ENCODE results near the gene DNAH10. TPM values are rescaled to one million over a fixed set of nuclear protein-coding genes. Genes with fewer than 3 reads are reported as not detected.

DNAH10 gene
- total and polyA plus RNA-seq, 10 of the 15 experiments (the other 5 are each of a cell fraction or from before 2014, with no cell fraction given) = 0.01 to 0.32 (median 0.06) TPM

DNA sequence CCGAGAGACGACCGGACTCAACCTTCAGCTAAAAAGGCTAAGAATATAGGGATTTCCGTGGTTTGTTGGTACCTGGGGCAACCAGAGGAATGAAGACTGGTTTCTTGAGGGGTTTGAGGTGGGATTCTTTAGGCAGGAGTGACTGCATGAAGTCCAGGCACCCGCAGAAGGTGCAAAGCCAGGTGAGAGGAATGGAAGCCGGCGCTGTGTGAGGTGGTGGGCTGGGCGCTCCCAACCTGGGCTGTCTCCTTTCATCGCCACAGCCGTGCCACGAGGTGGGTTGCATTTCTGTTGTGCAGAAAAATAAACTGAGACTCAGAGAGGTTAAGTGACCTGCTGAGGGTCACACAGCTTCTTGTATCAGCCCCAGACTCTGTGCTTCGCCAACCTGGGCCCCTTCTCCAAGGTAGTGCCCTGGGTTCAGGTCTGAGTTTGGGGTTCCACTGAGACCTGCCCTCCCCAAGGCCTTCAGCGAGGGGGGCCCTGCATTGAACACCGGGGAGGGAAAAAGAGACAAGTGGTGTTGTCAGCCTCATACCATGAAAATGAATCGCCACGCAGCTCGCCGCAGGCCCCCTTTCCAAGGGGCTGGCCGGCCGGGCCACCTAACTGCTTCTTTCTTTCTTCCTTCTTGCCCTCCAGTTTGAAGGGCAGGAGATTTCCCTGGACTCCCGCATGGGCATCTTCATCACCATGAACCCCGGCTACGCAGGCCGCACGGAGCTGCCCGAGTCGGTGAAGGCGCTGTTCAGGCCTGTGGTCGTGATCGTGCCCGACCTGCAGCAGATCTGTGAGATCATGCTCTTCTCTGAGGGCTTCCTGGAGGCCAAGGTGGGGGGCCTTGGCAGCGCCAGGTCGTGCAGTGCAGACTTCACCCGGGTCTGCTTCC is 88.4 kb downstream of the DNAH10 start:
- SMC1A ChIA-PET (ENCODE audit: uncharacterized antibody, unreplicated experiment) = no interaction called here
- Histone ChIP-seq H3K9me3 (replicated peaks; ENCODE audit: control insufficient read depth, insufficient read depth, low read length) (no peaks in the 10 kb centered on the region), H2AFZ (ENCODE audit: control insufficient read depth, low read depth, low read length) (no peak overlapping the region), H3K36me3 (ENCODE audit: control insufficient read depth in 2 of 2, insufficient read depth in 2 of 2, low read length in 1 of 2) (no peaks in the 10 kb centered on the region), H3K4me3 (no peak overlapping the region), H4K20me1 (ENCODE audit: control insufficient read depth, insufficient read depth) (no peaks in the 10 kb centered on the region), H3K27ac (ENCODE audit: control insufficient read depth, insufficient read depth) (no peak overlapping the region), H3K9ac (ENCODE audit: control insufficient read depth, insufficient read depth, low read length) (no peak overlapping the region), H3K4me2 (ENCODE audit: control insufficient read depth, insufficient read depth) (no peak overlapping the region), H3K4me1 (ENCODE audit: control insufficient read depth, insufficient read depth, low read length) (no peaks in the 10 kb centered on the region), H3K27me3 (replicated peaks in 1 of 2; ENCODE audit: control insufficient read depth in 2 of 2, insufficient read depth in 2 of 2, low read length in 1 of 2) (no peaks in the 10 kb centered on the region; a peak in 1 of 4 replicates), H3K79me2 (ENCODE audit: control insufficient read depth, insufficient read depth, low read length) (no peaks in the 10 kb centered on the region)
- no TSS peak for BruUV-seq (replicated peaks)
- CTCF ChIA-PET = interaction anchor here (0.7 kb wide), 1 partner anchor 134 kb away, joined by 3 read pairs; no protein-coding TSS in a partner anchor
- TF ChIP-seq, protein P1, sequence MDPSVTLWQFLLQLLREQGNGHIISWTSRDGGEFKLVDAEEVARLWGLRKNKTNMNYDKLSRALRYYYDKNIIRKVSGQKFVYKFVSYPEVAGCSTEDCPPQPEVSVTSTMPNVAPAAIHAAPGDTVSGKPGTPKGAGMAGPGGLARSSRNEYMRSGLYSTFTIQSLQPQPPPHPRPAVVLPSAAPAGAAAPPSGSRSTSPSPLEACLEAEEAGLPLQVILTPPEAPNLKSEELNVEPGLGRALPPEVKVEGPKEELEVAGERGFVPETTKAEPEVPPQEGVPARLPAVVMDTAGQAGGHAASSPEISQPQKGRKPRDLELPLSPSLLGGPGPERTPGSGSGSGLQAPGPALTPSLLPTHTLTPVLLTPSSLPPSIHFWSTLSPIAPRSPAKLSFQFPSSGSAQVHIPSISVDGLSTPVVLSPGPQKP (IDR thresholded peaks at IDR 0.05; ENCODE audit: low read depth, low read length) = no peak
- no peak for TF ChIP-seq SUZ12 (IDR thresholded peaks at IDR 0.05; ENCODE audit: unreplicated experiment)
- TF ChIP-seq RFX5 (IDR thresholded peaks at IDR 0.05; ENCODE audit: low read depth, low read length) = no peak
- TF ChIP-seq YY1 (IDR thresholded peaks at IDR 0.05; ENCODE audit: low read depth, low read length) = no peak
- TF ChIP-seq PAX8 (IDR thresholded peaks at IDR 0.05) = no peak
- TF ChIP-seq, protein P2, sequence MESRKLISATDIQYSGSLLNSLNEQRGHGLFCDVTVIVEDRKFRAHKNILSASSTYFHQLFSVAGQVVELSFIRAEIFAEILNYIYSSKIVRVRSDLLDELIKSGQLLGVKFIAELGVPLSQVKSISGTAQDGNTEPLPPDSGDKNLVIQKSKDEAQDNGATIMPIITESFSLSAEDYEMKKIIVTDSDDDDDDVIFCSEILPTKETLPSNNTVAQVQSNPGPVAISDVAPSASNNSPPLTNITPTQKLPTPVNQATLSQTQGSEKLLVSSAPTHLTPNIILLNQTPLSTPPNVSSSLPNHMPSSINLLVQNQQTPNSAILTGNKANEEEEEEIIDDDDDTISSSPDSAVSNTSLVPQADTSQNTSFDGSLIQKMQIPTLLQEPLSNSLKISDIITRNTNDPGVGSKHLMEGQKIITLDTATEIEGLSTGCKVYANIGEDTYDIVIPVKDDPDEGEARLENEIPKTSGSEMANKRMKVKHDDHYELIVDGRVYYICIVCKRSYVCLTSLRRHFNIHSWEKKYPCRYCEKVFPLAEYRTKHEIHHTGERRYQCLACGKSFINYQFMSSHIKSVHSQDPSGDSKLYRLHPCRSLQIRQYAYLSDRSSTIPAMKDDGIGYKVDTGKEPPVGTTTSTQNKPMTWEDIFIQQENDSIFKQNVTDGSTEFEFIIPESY (IDR thresholded peaks at IDR 0.05) = no peak
- no peak for TF ChIP-seq HDGF (IDR thresholded peaks at IDR 0.05)
- TF ChIP-seq, protein P3, sequence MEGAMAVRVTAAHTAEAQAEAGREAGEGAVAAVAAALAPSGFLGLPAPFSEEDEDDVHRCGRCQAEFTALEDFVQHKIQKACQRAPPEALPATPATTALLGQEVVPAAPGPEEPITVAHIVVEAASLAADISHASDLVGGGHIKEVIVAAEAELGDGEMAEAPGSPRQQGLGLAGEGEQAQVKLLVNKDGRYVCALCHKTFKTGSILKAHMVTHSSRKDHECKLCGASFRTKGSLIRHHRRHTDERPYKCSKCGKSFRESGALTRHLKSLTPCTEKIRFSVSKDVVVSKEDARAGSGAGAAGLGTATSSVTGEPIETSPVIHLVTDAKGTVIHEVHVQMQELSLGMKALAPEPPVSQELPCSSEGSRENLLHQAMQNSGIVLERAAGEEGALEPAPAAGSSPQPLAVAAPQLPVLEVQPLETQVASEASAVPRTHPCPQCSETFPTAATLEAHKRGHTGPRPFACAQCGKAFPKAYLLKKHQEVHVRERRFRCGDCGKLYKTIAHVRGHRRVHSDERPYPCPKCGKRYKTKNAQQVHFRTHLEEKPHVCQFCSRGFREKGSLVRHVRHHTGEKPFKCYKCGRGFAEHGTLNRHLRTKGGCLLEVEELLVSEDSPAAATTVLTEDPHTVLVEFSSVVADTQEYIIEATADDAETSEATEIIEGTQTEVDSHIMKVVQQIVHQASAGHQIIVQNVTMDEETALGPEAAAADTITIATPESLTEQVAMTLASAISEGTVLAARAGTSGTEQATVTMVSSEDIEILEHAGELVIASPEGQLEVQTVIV (IDR thresholded peaks at IDR 0.05; ENCODE audit: borderline replicate concordance, partially characterized antibody) = no peak
- no peak for TF ChIP-seq BMI1 (IDR thresholded peaks at IDR 0.05; ENCODE audit: borderline replicate concordance)
- no peak for TF ChIP-seq SMAD1 (IDR thresholded peaks at IDR 0.05; ENCODE audit: low read depth, partially characterized antibody)
- TF ChIP-seq ZNF274 (IDR thresholded peaks at IDR 0.05; ENCODE audit: insufficient read depth, insufficient read length) = no peak
- no peak for TF ChIP-seq SREBF2 (IDR thresholded peaks at IDR 0.05; ENCODE audit: low read length)
- no peak for TF ChIP-seq SMC3 (IDR thresholded peaks at IDR 0.05; ENCODE audit: borderline replicate concordance, low read length)
- no peak for TF ChIP-seq FOXM1 (IDR thresholded peaks at IDR 0.05; ENCODE audit: low read depth, low read length)
- no peak for TF ChIP-seq ATF7 (IDR thresholded peaks at IDR 0.05; ENCODE audit: low read depth)
- no peak for DNase-seq (ENCODE audit: low read depth, low spot score)
- WGBS (ENCODE audit: insufficient coverage, insufficient replicate concordance, low lambda C conversion rate, missing lambda C conversion rate) = 53% methylated on average over 34 of the region's 34 CpGs
- POLR2A ChIA-PET = no interaction called here
- RAD21 ChIA-PET (ENCODE audit: unreplicated experiment) = no interaction called here
- intact Hi-C loops (cut with micrococcal nuclease; ENCODE audit: unreplicated experiment) (no loop called here), in situ Hi-C loops (cut with MboI) (no loop called here)
- no peak for ATAC-seq
- FAIRE-seq = no peak
